Measurements from ENCODE around the gene CENPV.
"Not testable (repeated sequence)": the region's sequence is repeated elsewhere in the genome, so short reads cannot be mapped to it uniquely, and the experiment has no call there.

The CENPV gene

GRCh38 chr17:16353317-16354174, at the start of gene CENPV:
Gene CENPV (minus strand): TSS chr17:16353469. CDS start chr17:16353436, 33 bp downstream.
- peak; percentile 71 for DNase-seq

- no peak for DNase-seq
Measured at GRCh38 chr17:16398270-16399267, 45.3 kb upstream of the CENPV start.

- not testable (repeated sequence) for DNase-seq
Measured at GRCh38 chr17:16396693-16397092, 43.4 kb upstream of the CENPV start.

- not testable (repeated sequence) for DNase-seq
Measured at GRCh38 chr17:16395887-16396286, 42.6 kb upstream of the CENPV start.

- DNase-seq, result not testable (repeated sequence)
Measured at GRCh38 chr17:16392491-16392890, 39.2 kb upstream of the CENPV start.

GRCh38 chr17:16391451-16391850, 38.2 kb upstream of the CENPV start:
- no peak for DNase-seq

- DNase-seq, result not testable (repeated sequence)
Measured at GRCh38 chr17:16386126-16386507, 32.8 kb upstream of the CENPV start.

- DNase-seq, result no peak
Measured at GRCh38 chr17:16384557-16384956, 31.3 kb upstream of the CENPV start.

GRCh38 chr17:16383772-16384287, 30.6 kb upstream of the CENPV start:
- DNase-seq, result no peak

GRCh38 chr17:16383216-16383615, 29.9 kb upstream of the CENPV start:
- no peak for DNase-seq

GRCh38 chr17:16381496-16381820, 28.2 kb upstream of the CENPV start:
- DNase-seq, result no peak

- peak; percentile 96 for DNase-seq
Measured at GRCh38 chr17:16380640-16381495, 27.6 kb upstream of the CENPV start, which contains the start of gene UBB. Gene UBB (plus strand): TSS chr17:16381091. CDS start chr17:16381908, 817 bp downstream.

- no peak for DNase-seq
Measured at GRCh38 chr17:16379654-16380053, 26.4 kb upstream of the CENPV start.

- DNase-seq, result no peak
Measured at GRCh38 chr17:16378636-16379282, 25.5 kb upstream of the CENPV start.

- no peak for DNase-seq
Measured at GRCh38 chr17:16377941-16378341, 24.7 kb upstream of the CENPV start.

- DNase-seq, result no peak
Measured at GRCh38 chr17:16374146-16374938, 21.1 kb upstream of the CENPV start.

GRCh38 chr17:16371742-16372141, 18.5 kb upstream of the CENPV start:
- DNase-seq, result peak; percentile 15

- DNase-seq, result no peak
Measured at GRCh38 chr17:16364625-16365024, 11.4 kb upstream of the CENPV start.

GRCh38 chr17:16363749-16364536, 10.7 kb upstream of the CENPV start:
- peak; percentile 75 for DNase-seq

GRCh38 chr17:16361874-16362273, 8.6 kb upstream of the CENPV start:
- DNase-seq, result no peak

Measured in NCI-H1436 (cell line).